ENCODE data around the gene C12orf56.

DNA sequence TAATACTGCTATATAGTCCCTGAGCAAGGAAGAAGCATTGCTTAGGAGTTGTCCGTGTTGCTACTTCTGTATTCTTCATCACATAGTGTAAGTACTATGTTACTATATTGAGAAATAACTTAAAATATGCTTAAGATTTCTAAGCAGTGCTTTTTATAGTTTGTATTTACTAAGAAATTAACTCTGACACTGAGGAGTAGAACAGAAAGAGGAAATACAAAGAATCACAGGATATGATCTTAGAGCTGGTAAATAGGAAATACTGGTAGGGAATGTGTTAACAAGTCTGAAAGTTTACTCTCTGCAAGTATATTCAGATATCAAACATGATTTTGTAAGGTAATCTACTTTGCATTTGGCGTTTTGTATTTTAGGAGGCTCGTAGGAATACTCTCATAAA lies 29.1 kb upstream of the C12orf56 start:
- TF ChIP-seq POLR2AphosphoS5 (IDR thresholded peaks at IDR 0.05; ENCODE audit: low read depth, low read length) (no peak), SIN3A (IDR thresholded peaks at IDR 0.05; ENCODE audit: borderline replicate concordance, insufficient read depth, low read length) (no peak)

Data from PFSK-1 (cell line).